K562 (cell line): ENCODE data around the gene TOM1L2. TPM values are rescaled to one million over a fixed set of nuclear protein-coding genes. Genes with fewer than 3 reads are reported as not detected.

ENCODE experiments used
- CHCHD3 ChIP-seq: fragments of 250-450 bp; sonication (Bioruptor Pico); IDR thresholded peaks from 2 replicates; pipeline ENCODE4 v2.1.2; 2022; ENCODE audit warnings: mild to moderate bottlenecking
- DDX20 ChIP-seq: fragments of 450-650 bp; IDR thresholded peaks from 2 replicates; pipeline ENCODE4 v1.6.1; 2016; ENCODE audit warnings: missing genetic modification characterization, low read depth, mild to moderate bottlenecking, missing compliant biosample characterization, moderate library complexity
- ELF1 ChIP-seq: fragments of 200-800 bp; sonication (Bioruptor generic); IDR thresholded peaks from 2 replicates; pipeline ENCODE4 v1.6.1; 2016; ENCODE audit warnings: missing genetic modification characterization, missing compliant biosample characterization
- ERF ChIP-seq: fragments of 450-650 bp; formaldehyde crosslinking; IDR thresholded peaks from 2 replicates; pipeline ENCODE4 v1.4.0; 2020; ENCODE audit warnings: mild to moderate bottlenecking, mixed read lengths
- EWSR1 ChIP-seq: fragments of 450-650 bp; IDR thresholded peaks from 2 replicates; pipeline ENCODE4 v1.6.1; 2018; ENCODE audit warnings: borderline replicate concordance, mild to moderate bottlenecking, low read depth, moderate library complexity; ENCODE audit not compliant: partially characterized antibody
- FOXM1 ChIP-seq, 2 experiments: fragments of 450-650 bp in 1 of 2; sonication (generic) in 1 of 2; formaldehyde crosslinking in 1 of 2; IDR thresholded peaks; 2 replicates each; pipeline versions ENCODE4 v1.6.1 to v1.9.0; 2017 to 2022; ENCODE audit warnings: low read depth in 2 of 2, mild to moderate bottlenecking in 2 of 2, missing genetic modification reagents in 1 of 2, moderate library complexity in 1 of 2
- HDAC8 ChIP-seq: fragments of 450-650 bp; IDR thresholded peaks from 2 replicates; pipeline ENCODE4 v1.6.1; 2016; ENCODE audit warnings: mild to moderate bottlenecking, missing genetic modification characterization, moderate library complexity, missing compliant biosample characterization
- KDM5B ChIP-seq: fragments of 200-600 bp; sonication (generic); IDR thresholded peaks from 2 replicates; pipeline ENCODE4 v1.6.1; 2012; ENCODE audit warnings: low read depth, mild to moderate bottlenecking, moderate library complexity, low read length, control low read depth, inconsistent platforms; ENCODE audit not compliant: insufficient replicate concordance
- NFE2 ChIP-seq: IDR thresholded peaks from 2 replicates; pipeline ENCODE4 v1.6.1; 2014; ENCODE audit warnings: antibody characterized with exemption, low read depth
- NFXL1 ChIP-seq: fragments of 450-650 bp; formaldehyde crosslinking; IDR thresholded peaks from 2 replicates; pipeline ENCODE4 v1.4.0; 2021; ENCODE audit warnings: mild to moderate bottlenecking
- PTTG1 ChIP-seq: fragments of 450-650 bp; IDR thresholded peaks from 2 replicates; pipeline ENCODE4 v1.6.1; 2016; ENCODE audit warnings: low read depth, mild to moderate bottlenecking, missing genetic modification characterization, missing compliant biosample characterization
- RBM15 ChIP-seq: fragments of 200-400 bp; formaldehyde crosslinking; IDR thresholded peaks from 2 replicates; pipeline ENCODE4 v1.6.1; 2018; ENCODE audit warnings: mild to moderate bottlenecking, low read length, moderate library complexity; ENCODE audit not compliant: insufficient read depth
- RBM25 ChIP-seq: fragments of 200-400 bp; formaldehyde crosslinking; IDR thresholded peaks from 2 replicates; pipeline ENCODE4 v1.6.1; 2018; ENCODE audit warnings: low read length, low read depth, moderate library complexity; ENCODE audit not compliant: severe bottlenecking
- RBM34 ChIP-seq: fragments of 200-400 bp; formaldehyde crosslinking; IDR thresholded peaks from 2 replicates; pipeline ENCODE4 v1.6.1; 2018; ENCODE audit warnings: low read length, borderline replicate concordance; ENCODE audit not compliant: insufficient read depth
- TEAD4 ChIP-seq, 2 experiments: sonication (generic) in 1 of 2; formaldehyde crosslinking in 1 of 2; IDR thresholded peaks; 2 replicates each; pipeline versions ENCODE4 v1.6.1 to v1.8.0; 2012 to 2022; ENCODE audit warnings: borderline replicate concordance in 1 of 2, inconsistent platforms in 1 of 2, low read length in 1 of 2, mild to moderate bottlenecking in 1 of 2, missing genetic modification reagents in 1 of 2
- TRIM25 ChIP-seq: fragments of 450-650 bp; IDR thresholded peaks from 2 replicates; pipeline ENCODE4 v1.7.0; 2016; ENCODE audit warnings: borderline replicate concordance
- ZBTB17 ChIP-seq: fragments of 450-650 bp; formaldehyde crosslinking; IDR thresholded peaks from 2 replicates; pipeline ENCODE4 v1.4.0; 2020; ENCODE audit warnings: mild to moderate bottlenecking
- ZNF324 ChIP-seq: fragments of 250-450 bp; sonication (Bioruptor Pico); IDR thresholded peaks from 2 replicates; pipeline ENCODE4 v1.4.0; 2020; ENCODE audit warnings: mild to moderate bottlenecking
- ZNF41 ChIP-seq: fragments of 250-450 bp; sonication (Bioruptor Pico); conservative IDR thresholded peaks from 2 replicates; pipeline ENCODE4 v1.4.0; 2020; ENCODE audit warnings: mild to moderate bottlenecking
- ZNF778 ChIP-seq: fragments of 450-650 bp; formaldehyde crosslinking; IDR thresholded peaks from 2 replicates; pipeline ENCODE4 v1.4.0; 2020; ENCODE audit warnings: mild to moderate bottlenecking, moderate library complexity
- polyA plus RNA-seq, 8 experiments: library from polyadenylated mRNA; depleted of rRNA in 4 of 8; stranded (reverse) in 5 of 8; unstranded in 3 of 8; fragments of >200 nt; fragmentation: Nextera tagmentation in 2 of 8; fragmentation: Illumina TruSeq in 1 of 8; extraction: Ambion mirVana in 2 of 8; extraction: Trizol in 1 of 8; gene quantifications; 2 replicates each; pipeline versions ENCODE4 v1.2.1 to v1.2.3, GENCODE V29; 2011 to 2014; ENCODE audit warnings: inconsistent platforms in 1 of 8, missing spikeins in 1 of 8
- total RNA-seq, 7 experiments: library from RNA; depleted of rRNA in 6 of 7; stranded (reverse); fragments of >200 nt in 6 of 7; fragmentation: Illumina TruSeq in 2 of 7; extraction: Trizol in 2 of 7; gene quantifications; 2 replicates each; pipeline versions ENCODE4 v1.2.1 to v1.2.3, GENCODE V29; 2011 to 2021; ENCODE audit warnings: low replicate concordance in 1 of 7
- TF ChIP-seq, protein P1 (sequence below), 2 experiments: fragments of 150-350 bp in 1 of 2; IDR thresholded peaks; 2 replicates each; pipeline ENCODE4 v1.6.1; 2012 to 2016; ENCODE audit warnings: low read depth in 2 of 2, low read length in 2 of 2, mild to moderate bottlenecking in 1 of 2, moderate library complexity in 1 of 2
- TF ChIP-seq, protein P2 (sequence below): fragments of 250-450 bp; sonication (Bioruptor Pico); IDR thresholded peaks from 2 replicates; pipeline ENCODE4 v1.5.0; 2020; ENCODE audit warnings: mild to moderate bottlenecking

TOM1L2 gene
- total and polyA plus RNA-seq, 9 of the 15 experiments (the other 6 are each of a cell fraction or from before 2014, with no cell fraction given), result 0.07 to 6.0 (median 2.5) TPM

DNA sequence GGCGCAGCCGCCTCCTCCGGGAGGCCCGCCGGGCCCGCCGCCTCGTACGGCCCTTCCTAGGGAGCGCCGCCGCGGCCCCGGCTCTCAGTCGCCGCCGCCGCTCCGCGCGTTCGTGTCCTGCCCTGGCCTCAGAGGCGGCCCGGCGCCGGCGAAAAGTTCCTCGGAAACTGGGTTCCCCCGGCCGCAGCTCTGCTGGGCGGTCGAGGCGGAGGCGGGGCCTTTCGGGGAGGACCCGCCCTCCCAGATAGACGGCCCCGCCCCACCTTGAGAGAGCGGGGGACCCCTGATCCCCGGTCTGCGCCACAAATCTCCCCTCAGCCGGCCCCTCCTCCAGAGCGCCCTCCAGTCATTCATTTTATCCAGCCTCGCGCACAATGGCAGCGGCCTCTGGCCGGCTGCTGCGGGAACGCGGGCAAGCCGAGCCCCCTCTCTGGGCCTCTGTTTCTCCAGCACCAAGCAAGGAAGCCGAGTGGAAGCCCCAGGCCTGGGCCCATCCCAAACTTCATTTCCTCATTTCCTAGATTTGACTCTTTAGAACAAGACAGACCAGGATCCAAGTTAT lies 135.3 kb downstream of the TOM1L2 start, which contains the start of gene SREBF1 (continued):
- TF ChIP-seq TRIM25 (no peak), PTTG1 (tag) (no peak), ZNF324 (CRISPR knock-in tag) (no peak), FOXM1 (IDR thresholded peaks at IDR 0.05; ENCODE audit: low read depth) (no peak), FOXM1 (CRISPR knock-in tag; IDR thresholded peaks at IDR 0.05; ENCODE audit: low read depth) (no peak), ERF (no peak), RBM25 (peak; percentile 97), HDAC8 (no peak), TEAD4 (IDR thresholded peaks at IDR 0.05; ENCODE audit: low read length) (no peak), TEAD4 (CRISPR knock-in tag; IDR thresholded peaks at IDR 0.05; ENCODE audit: borderline replicate concordance) (no peak), CHCHD3 (CRISPR knock-in tag) (no peak), DDX20 (tag) (no peak), RBM15 (no peak), KDM5B (no peak), ELF1 (tag) (no peak), RBM34 (no peak), ZNF778 (no peak), NFE2 (no peak), NFXL1 (CRISPR knock-in tag) (no peak), ZBTB17 (CRISPR knock-in tag) (no peak), EWSR1 (no peak), ZNF41 (CRISPR knock-in tag) (no peak)
- TF ChIP-seq, protein P1, sequence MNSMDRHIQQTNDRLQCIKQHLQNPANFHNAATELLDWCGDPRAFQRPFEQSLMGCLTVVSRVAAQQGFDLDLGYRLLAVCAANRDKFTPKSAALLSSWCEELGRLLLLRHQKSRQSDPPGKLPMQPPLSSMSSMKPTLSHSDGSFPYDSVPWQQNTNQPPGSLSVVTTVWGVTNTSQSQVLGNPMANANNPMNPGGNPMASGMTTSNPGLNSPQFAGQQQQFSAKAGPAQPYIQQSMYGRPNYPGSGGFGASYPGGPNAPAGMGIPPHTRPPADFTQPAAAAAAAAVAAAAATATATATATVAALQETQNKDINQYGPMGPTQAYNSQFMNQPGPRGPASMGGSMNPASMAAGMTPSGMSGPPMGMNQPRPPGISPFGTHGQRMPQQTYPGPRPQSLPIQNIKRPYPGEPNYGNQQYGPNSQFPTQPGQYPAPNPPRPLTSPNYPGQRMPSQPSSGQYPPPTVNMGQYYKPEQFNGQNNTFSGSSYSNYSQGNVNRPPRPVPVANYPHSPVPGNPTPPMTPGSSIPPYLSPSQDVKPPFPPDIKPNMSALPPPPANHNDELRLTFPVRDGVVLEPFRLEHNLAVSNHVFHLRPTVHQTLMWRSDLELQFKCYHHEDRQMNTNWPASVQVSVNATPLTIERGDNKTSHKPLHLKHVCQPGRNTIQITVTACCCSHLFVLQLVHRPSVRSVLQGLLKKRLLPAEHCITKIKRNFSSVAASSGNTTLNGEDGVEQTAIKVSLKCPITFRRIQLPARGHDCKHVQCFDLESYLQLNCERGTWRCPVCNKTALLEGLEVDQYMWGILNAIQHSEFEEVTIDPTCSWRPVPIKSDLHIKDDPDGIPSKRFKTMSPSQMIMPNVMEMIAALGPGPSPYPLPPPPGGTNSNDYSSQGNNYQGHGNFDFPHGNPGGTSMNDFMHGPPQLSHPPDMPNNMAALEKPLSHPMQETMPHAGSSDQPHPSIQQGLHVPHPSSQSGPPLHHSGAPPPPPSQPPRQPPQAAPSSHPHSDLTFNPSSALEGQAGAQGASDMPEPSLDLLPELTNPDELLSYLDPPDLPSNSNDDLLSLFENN (IDR thresholded peaks at IDR 0.05; ENCODE audit: low read depth in 2 of 2, low read length in 2 of 2), result no peak
- TF ChIP-seq, protein P2, sequence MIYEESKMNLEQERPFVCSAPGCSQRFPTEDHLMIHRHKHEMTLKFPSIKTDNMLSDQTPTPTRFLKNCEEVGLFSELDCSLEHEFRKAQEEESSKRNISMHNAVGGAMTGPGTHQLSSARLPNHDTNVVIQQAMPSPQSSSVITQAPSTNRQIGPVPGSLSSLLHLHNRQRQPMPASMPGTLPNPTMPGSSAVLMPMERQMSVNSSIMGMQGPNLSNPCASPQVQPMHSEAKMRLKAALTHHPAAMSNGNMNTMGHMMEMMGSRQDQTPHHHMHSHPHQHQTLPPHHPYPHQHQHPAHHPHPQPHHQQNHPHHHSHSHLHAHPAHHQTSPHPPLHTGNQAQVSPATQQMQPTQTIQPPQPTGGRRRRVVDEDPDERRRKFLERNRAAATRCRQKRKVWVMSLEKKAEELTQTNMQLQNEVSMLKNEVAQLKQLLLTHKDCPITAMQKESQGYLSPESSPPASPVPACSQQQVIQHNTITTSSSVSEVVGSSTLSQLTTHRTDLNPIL, result no peak
